GM18861 (cell line): ENCODE measurements around the gene INTS7.
"Not testable (repeated sequence)": the region's sequence is repeated elsewhere in the genome, so short reads cannot be mapped to it uniquely, and the experiment has no call there.

Experiments used
- ATAC-seq: cut with Tn5 transposase; IDR thresholded peaks from one replicate; pipeline ENCODE4 v1.9.1; 2021; ENCODE audit not compliant: unreplicated experiment

INTS7 gene

GRCh38 chr1:211938561-211938997 is 96.8 kb downstream of the INTS7 start:
- peak; percentile 19 for ATAC-seq

DNA sequence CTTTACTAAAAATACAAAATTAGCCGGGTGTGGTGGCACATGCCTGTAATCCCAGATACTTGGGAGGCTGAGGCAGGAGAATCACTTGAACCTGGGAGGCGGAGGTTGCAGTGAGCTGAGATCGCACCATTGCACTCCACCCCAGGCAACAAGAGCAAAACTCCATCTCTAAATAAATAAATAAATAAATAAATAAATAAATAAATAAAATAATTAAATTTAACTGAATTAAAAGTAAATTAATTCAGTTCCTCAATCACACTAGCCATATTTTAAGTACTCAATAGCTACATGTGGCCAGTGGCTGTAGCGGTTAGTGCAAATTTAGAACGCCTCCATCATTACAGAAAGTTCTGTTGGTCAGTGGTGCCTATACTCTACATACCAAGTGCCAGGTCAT is 97.9 kb downstream of the INTS7 start:
- not testable (repeated sequence) for ATAC-seq

- ATAC-seq, result peak; percentile 67
Observed at GRCh38 chr1:211935448-211935970, 99.8 kb downstream of the INTS7 start.

DNA sequence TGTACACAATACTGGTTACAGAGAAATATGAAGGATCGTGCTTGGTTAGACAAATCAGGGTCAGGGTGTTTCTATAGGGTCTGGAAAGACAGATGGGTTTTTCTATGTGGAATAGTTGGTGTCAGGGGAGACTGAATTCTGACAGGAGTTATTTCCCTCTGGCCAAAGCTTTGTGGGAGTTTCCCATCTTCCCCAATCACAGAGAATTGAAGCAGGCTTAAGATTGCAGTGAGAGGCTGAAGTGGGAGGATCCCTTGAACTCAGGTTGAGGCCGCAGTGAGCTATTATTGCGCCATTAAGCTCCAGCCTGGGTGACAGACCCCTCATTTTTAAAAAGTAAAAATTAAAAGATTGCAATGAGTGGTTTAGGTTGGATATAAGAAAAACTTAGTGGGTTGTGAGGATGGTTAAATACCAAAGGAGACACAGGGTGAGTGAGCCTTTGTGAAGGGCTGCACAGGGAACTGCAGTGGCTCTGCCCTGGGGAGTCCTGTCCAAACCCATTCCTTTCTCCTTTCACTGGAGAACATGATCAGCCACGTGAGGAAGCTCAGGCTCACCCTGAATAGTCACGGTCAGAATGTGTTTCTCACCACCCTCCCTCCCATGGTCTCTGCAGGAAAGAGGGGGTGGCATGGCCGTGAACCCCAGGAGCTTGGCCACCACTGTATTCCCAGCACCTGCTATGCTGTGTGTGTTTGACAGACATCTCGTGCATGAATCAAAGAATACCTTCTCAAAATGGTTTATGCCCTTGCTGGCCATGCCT is 101.2 kb downstream of the INTS7 start:
- no peak for ATAC-seq

- ATAC-seq, result no peak
Observed at GRCh38 chr1:211932933-211933254, 102.5 kb downstream of the INTS7 start.

GRCh38 chr1:211932231-211932932 is 103.0 kb downstream of the INTS7 start:
- no peak for ATAC-seq

DNA sequence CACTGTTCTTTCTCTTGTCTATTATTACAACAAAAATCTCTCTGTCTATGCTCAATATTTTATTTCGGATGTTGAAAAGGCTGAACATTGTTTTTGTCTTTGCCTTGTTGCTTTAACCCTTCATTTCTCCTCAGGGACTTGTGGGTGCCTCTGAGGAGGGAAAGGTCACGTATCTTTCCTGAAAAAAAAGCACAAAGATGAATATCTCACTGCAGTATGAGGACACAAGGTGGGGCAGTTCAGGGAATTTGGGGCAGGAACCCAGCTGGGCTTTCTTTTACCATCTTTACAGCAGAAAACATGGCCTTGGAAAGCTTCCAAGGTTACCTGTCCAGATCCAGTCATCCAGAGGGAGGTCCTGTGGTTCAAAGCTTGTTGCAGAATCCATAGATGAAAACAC is 105.7 kb downstream of the INTS7 start:
- no peak for ATAC-seq

GRCh38 chr1:211928993-211929637 is 106.2 kb downstream of the INTS7 start:
- no peak for ATAC-seq

GRCh38 chr1:211928290-211928801 is 107.0 kb downstream of the INTS7 start:
- no peak for ATAC-seq

GRCh38 chr1:211925016-211925415 is 110.3 kb downstream of the INTS7 start:
- no peak for ATAC-seq

- ATAC-seq, result no peak
Observed at GRCh38 chr1:211924256-211924655, 111.1 kb downstream of the INTS7 start.

GRCh38 chr1:211923095-211923494 is 112.3 kb downstream of the INTS7 start:
- ATAC-seq, result no peak

GRCh38 chr1:211921579-211922095 is 113.7 kb downstream of the INTS7 start:
- ATAC-seq, result no peak

DNA sequence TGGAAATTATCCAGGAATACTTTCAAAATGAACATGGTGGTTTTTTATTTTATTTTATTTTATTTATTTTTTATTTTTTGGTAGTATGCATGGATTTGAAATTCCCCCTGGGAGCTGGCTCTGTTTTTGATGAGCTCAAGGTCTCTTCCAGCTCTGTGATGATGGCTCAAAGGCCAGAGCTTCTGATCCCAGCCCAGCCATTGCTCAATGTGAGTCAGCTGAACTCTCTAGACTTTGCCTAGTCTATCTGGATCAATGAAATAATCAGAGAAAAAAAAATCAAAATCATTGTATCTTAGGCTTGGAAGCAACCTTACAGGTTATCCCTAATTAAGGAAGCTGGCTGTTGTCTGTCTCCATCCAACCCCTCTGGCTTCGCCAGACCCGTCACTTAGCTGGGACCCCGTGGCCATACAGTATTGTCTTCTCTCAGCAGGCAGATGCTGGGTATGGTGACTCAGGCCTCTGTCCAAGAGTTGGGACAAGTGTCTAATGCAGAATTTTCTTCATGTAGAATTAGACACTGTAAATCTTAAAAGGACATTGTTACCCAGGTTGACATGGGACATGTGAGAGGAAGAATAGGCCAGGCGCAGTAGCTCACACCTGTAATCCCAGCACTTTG is 114.6 kb downstream of the INTS7 start:
- no peak for ATAC-seq

GRCh38 chr1:211920141-211920572 is 115.2 kb downstream of the INTS7 start:
- ATAC-seq, result no peak

DNA sequence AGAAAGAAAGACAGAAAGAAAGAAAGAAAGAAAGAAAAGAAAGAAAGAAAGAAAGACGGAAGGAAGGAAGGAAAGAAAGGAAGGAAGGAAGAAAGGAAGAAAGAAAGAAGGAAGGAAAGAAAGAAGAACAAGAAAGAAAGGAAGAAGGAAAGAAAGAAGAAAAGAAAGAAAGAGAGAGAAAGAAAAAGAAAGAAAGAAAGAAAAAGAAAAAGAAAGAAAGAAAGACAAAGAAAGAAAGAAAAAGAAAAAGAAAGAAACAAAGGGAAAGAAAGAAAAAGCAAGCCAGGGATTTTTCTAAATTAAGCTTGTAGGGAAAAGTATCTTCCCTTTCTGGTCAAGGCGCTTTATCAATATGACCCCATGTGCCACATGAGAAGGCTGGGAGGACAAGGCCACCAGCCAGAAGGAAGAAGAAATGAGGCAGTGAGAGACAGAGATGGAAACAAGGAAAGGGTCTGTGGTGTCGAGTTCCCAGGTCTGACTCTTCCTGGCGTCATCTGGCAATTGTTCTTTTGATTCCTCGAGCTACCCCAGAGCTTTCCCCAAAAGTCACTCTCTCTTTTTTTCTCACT is 116.4 kb downstream of the INTS7 start:
- no peak for ATAC-seq

DNA sequence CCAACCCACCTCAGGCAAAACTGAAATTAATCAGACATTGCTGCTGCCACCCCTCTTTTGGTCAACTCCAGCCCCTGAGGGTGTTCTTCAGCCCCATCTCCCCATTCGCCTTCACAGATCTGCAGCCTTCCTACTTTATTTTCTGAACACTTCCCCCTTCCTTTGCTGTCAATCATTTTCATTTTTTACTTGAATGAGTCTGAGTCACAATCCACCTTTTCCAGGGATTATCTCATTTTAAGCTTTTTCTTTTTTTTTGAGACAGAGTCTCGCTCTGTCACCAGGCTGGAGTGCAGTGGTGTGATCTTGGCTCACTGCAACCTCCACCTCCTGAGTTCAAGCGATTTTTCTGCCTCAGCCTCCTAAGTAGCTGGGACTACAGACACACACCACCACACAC is 118.9 kb downstream of the INTS7 start:
- not testable (repeated sequence) for ATAC-seq

DNA sequence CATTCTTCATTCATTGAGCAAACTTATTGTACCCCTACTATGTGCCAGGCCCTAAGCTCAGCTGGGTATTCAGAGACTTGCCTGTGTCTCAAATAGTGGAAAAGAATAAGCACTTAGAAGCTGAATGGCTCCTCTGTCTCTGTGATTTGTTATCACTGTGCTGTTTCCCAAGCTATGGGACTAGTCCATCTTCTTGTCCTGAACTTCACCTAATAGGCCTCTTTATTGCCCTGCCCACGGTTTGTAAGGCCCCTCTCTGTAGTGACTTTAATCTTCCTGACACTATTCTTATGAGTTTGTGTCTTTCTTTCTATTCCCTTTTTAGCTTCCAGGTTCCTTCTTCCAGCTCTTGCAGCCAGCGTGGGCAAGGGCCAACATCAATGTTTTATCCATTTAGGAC is 119.4 kb downstream of the INTS7 start:
- no peak for ATAC-seq

- ATAC-seq, result no peak
Observed at GRCh38 chr1:211912844-211913432, 122.4 kb downstream of the INTS7 start.

- ATAC-seq, result no peak
Observed at GRCh38 chr1:211912038-211912437, 123.3 kb downstream of the INTS7 start.
